Measurements from ENCODE around the gene PARD6B. TPM values are rescaled to one million over a fixed set of nuclear protein-coding genes. Genes with fewer than 3 reads are reported as not detected.

The PARD6B gene
- total and polyA plus RNA-seq, 2 of the 13 experiments (the other 11 are each of a cell fraction or from before 2014, with no cell fraction given): 6.9 to 22.2 TPM

GRCh38 chr20:50784464-50784863 is 53.1 kb downstream of the PARD6B start (continued):
- TF ChIP-seq NR2F2 (IDR thresholded peaks at IDR 0.05; ENCODE audit: borderline replicate concordance, low read depth) (no peak), ZBTB1 (CRISPR knock-in tag; IDR thresholded peaks at IDR 0.05; ENCODE audit: borderline replicate concordance) (no peak), RNF2 (conservative IDR thresholded peaks at IDR 0.05; ENCODE audit: low read depth) (no peak)

GRCh38 chr20:50786703-50787102 is 55.3 kb downstream of the PARD6B start:
- no peak for FAIRE-seq
- in situ Hi-C loops (cut with HindIII; ENCODE audit: extremely low pct_ligation_motif_present, low pct_unique_long_range_greater_than_20kb) (loop anchor here (25.0 kb wide), 1 partner anchor 526 kb away; no protein-coding TSS in a partner anchor), intact Hi-C loops (cut with micrococcal nuclease; ENCODE audit: unreplicated experiment) (no loop called here)
- POLR2A ChIA-PET: interaction anchor here (2.7 kb wide), 1 partner anchor 22 kb away, joined by 18 read pairs; no protein-coding TSS in a partner anchor
- Histone ChIP-seq H2AFZ (ENCODE audit: low read length) (no peak overlapping the region), H3K9me3 (ENCODE audit: low read length) (no peaks in the 10 kb centered on the region), H3K79me2 (ENCODE audit: insufficient read depth, low read length) (no peaks in the 10 kb centered on the region), H4K20me1 (ENCODE audit: insufficient read depth, low read length) (no peaks in the 10 kb centered on the region), H3K9ac (ENCODE audit: insufficient read depth, low read depth, low read length) (no peak overlapping the region), H3K27me3 (ENCODE audit: control insufficient read depth in 1 of 2, insufficient read depth in 2 of 2, low read length in 2 of 2) (0 out of 5 replicates have a peak, but pooled peaks cover 0 to under 1% of the 10 kb centered on the region in 2 experiments), H3K4me3 (replicated peaks in 1 of 3; ENCODE audit: insufficient read depth in 1 of 3, low read depth in 2 of 3, low read length in 3 of 3) (no peak overlapping the region), H3K36me3 (replicated peaks in 1 of 2; ENCODE audit: control insufficient read depth in 1 of 2, insufficient read depth in 2 of 2, low read length in 2 of 2) (no peaks in the 10 kb centered on the region), H3K27ac (ENCODE audit: extremely low read length, insufficient read depth, low read length) (no peak overlapping the region), H3K4me2 (ENCODE audit: low read depth, low read length) (no peak overlapping the region), H3K4me1 (ENCODE audit: insufficient read depth, low read length) (peaks cover 35% of the 10 kb centered on the region)
- 90% methylated on average over 9 of the region's 9 CpGs for WGBS (ENCODE audit: low lambda C conversion rate)
- peak; percentile 73; the same call in 1 of the 2 replicates for TF ChIP-seq GZF1 (CRISPR knock-in tag; IDR thresholded peaks at IDR 0.05)
- no peak for TF ChIP-seq GPN1 (CRISPR knock-in tag; IDR thresholded peaks at IDR 0.05; ENCODE audit: borderline replicate concordance)
- no TSS peak for BruUV-seq (replicated peaks)
- no peak for DNase-seq (ENCODE audit: low spot score)
- CTCF ChIA-PET (ENCODE audit: low intra/inter-chr PET ratio, low total read pairs): no interaction called here
- ATAC-seq: no peak

- intact Hi-C loops (cut with micrococcal nuclease; ENCODE audit: unreplicated experiment): no loop called here
- H3K27ac ChIP-seq (ENCODE audit: extremely low read length, insufficient read depth, low read length): no peak overlapping the region
- DNase-seq (ENCODE audit: low spot score) (no peak), ATAC-seq (no peak), FAIRE-seq (no peak)
- in situ Hi-C loops (cut with HindIII; ENCODE audit: extremely low pct_ligation_motif_present, low pct_unique_long_range_greater_than_20kb): loop anchor here (25.0 kb wide), 1 partner anchor 525 kb away; no protein-coding TSS in a partner anchor
- no peak overlapping the region for H3K4me3 ChIP-seq (replicated peaks in 1 of 3; ENCODE audit: insufficient read depth in 1 of 3, low read depth in 2 of 3, low read length in 3 of 3)
- no peaks in the 10 kb centered on the region for H3K27me3 ChIP-seq (ENCODE audit: control insufficient read depth in 1 of 2, insufficient read depth in 2 of 2, low read length in 2 of 2)
- 92% methylated on average over 2 of the region's 2 CpGs for WGBS (ENCODE audit: low lambda C conversion rate)
- H3K9ac ChIP-seq (ENCODE audit: insufficient read depth, low read depth, low read length): no peak overlapping the region
- peaks cover 35% of the 10 kb centered on the region for H3K4me1 ChIP-seq (ENCODE audit: insufficient read depth, low read length)
- H4K20me1 ChIP-seq (ENCODE audit: insufficient read depth, low read length): no peaks in the 10 kb centered on the region
- H3K9me3 ChIP-seq (ENCODE audit: low read length): no peaks in the 10 kb centered on the region
- H2AFZ ChIP-seq (ENCODE audit: low read length): no peak overlapping the region
- no peaks in the 10 kb centered on the region for H3K36me3 ChIP-seq (replicated peaks in 1 of 2; ENCODE audit: control insufficient read depth in 1 of 2, insufficient read depth in 2 of 2, low read length in 2 of 2)
- H3K4me2 ChIP-seq (ENCODE audit: low read depth, low read length): no peak overlapping the region
- BruUV-seq (replicated peaks): no TSS peak
- H3K79me2 ChIP-seq (ENCODE audit: insufficient read depth, low read length): no peaks in the 10 kb centered on the region
- ChIA-PET POLR2A (interaction anchor here (1.3 to 2.7 kb wide), 2 partner anchors 22 to 124 kb away, joined by 7 to 18 read pairs; no protein-coding TSS in a partner anchor), CTCF (ENCODE audit: low intra/inter-chr PET ratio, low total read pairs) (interaction anchor here (1.8 kb wide), 1 partner anchor 161 kb away, joined by 13 read pairs; no protein-coding TSS in a partner anchor)
- TF ChIP-seq FLYWCH1 (CRISPR knock-in tag; IDR thresholded peaks at IDR 0.05): no peak
- TF ChIP-seq NPAS2 (CRISPR knock-in tag; IDR thresholded peaks at IDR 0.05; ENCODE audit: borderline replicate concordance): no peak
- no peak for TF ChIP-seq ZNF646 (CRISPR knock-in tag; IDR thresholded peaks at IDR 0.05)
- TF ChIP-seq EEA1 (CRISPR knock-in tag; IDR thresholded peaks at IDR 0.05; ENCODE audit: borderline replicate concordance): no peak
Observed at GRCh38 chr20:50787181-50787580, 55.8 kb downstream of the PARD6B start.

All from HepG2 (cell line).